Endothelial cell of umbilical vein (primary cell): ENCODE measurements around the gene THSD4. TPM values are rescaled to one million over a fixed set of nuclear protein-coding genes. Genes with fewer than 3 reads are reported as not detected.

Source experiments
- BruUV-seq: library from RNA; stranded (reverse); fragments of 400-500 nt; replicated peaks from 2 replicates; lab custom pipeline; 2021; lab: Mats Ljungman, UMichigan
- CTCF ChIA-PET: fragments of 300-600, 350-600 bp; sonication (Branson Sonifier 250); formaldehyde crosslinking; loops from one replicate; lab custom pipeline; 2021; ENCODE audit warnings: antibody characterized with exemption, inconsistent platforms; lab: Charles Lee
- POLR2A ChIA-PET: fragments of 300-600, 350-600 bp; sonication (Branson Sonifier 250); formaldehyde crosslinking; loops from one replicate; lab custom pipeline; 2021; ENCODE audit warnings: antibody characterized with exemption, inconsistent platforms; lab: Charles Lee
- DNase-seq: peaks from one replicate; pipeline ENCODE4 v3.0.0-alpha.2; 2011; ENCODE audit warnings: low read depth, low spot score
- FAIRE-seq: peaks from 2 replicates; lab custom pipeline; 2011; peaks lifted over from hg19 to GRCh38; lab: Jason Lieb, UNC
- H2AFZ ChIP-seq: 2 replicates; pipeline ENCODE4 v1.6.0; 2012; ENCODE audit warnings: low read depth, low read length, control low read depth, inconsistent platforms
- H3K27ac ChIP-seq: 2 replicates; pipeline ENCODE4 v1.5.1; 2011; ENCODE audit warnings: low read depth, mild to moderate bottlenecking, control low read depth, low read length, moderate library complexity; ENCODE audit not compliant: insufficient read depth
- H3K27me3 ChIP-seq, 2 experiments: 2 replicates each; pipeline versions ENCODE4 v1.6.0 to v1.6.1; 2011; ENCODE audit warnings: low read length in 2 of 2, mixed read lengths in 1 of 2; ENCODE audit not compliant: control insufficient read depth in 2 of 2, insufficient read depth in 2 of 2
- H3K36me3 ChIP-seq, 2 experiments: 2 replicates in 1 of 2; 3 replicates in 1 of 2; pipeline ENCODE4 v1.5.1; 2011; ENCODE audit warnings: low read length in 2 of 2, mild to moderate bottlenecking in 1 of 2, moderate library complexity in 1 of 2; ENCODE audit not compliant: control insufficient read depth in 2 of 2, insufficient read depth in 2 of 2; ENCODE audit errors: extremely low read depth in 1 of 2
- H3K4me1 ChIP-seq: 3 replicates; pipeline ENCODE4 v1.5.1; 2011; ENCODE audit warnings: mild to moderate bottlenecking, low read length; ENCODE audit not compliant: control insufficient read depth, insufficient read depth; ENCODE audit errors: extremely low read depth
- H3K4me2 ChIP-seq: 2 replicates; pipeline ENCODE4 v1.6.1; 2011; ENCODE audit warnings: low read length, control low read depth, mixed read lengths; ENCODE audit not compliant: insufficient read depth
- H3K4me3 ChIP-seq, 3 experiments: fragments of 200-600 bp in 1 of 3; sonication (generic), shearing (Covaris generic) in 1 of 3; replicated peaks in 1 of 3; 2 replicates each; pipeline ENCODE4 v1.5.1; 2011 to 2016; ENCODE audit warnings: control low read depth in 3 of 3, low read length in 3 of 3, mild to moderate bottlenecking in 2 of 3, inconsistent platforms in 1 of 3, low read depth in 1 of 3, moderate library complexity in 1 of 3; ENCODE audit not compliant: insufficient read depth in 1 of 3
- H3K79me2 ChIP-seq: 2 replicates; pipeline ENCODE4 v1.6.0; 2012; ENCODE audit warnings: low read length, inconsistent platforms; ENCODE audit not compliant: control insufficient read depth, insufficient read depth
- H3K9ac ChIP-seq: replicated peaks from 2 replicates; pipeline ENCODE3; 2011; ENCODE audit warnings: low read length, control low read depth; ENCODE audit not compliant: insufficient read depth; ENCODE audit errors: extremely low read depth
- H3K9me1 ChIP-seq: replicated peaks from 3 replicates; pipeline ENCODE4 v1.6.0; 2011; ENCODE audit warnings: mild to moderate bottlenecking, low read length; ENCODE audit not compliant: control insufficient read depth, insufficient read depth; ENCODE audit errors: extremely low read depth
- H3K9me3 ChIP-seq: replicated peaks from 2 replicates; pipeline ENCODE4 v1.5.1; 2012; ENCODE audit warnings: low read length, inconsistent platforms; ENCODE audit not compliant: control insufficient read depth, insufficient read depth
- H4K20me1 ChIP-seq: replicated peaks from 2 replicates; pipeline ENCODE3; 2011; ENCODE audit warnings: mild to moderate bottlenecking, low read length; ENCODE audit not compliant: control insufficient read depth, insufficient read depth; ENCODE audit errors: extremely low read depth
- CTCF ChIP-seq, 2 donors: IDR thresholded peaks; 1 replicate in 1 of 2; 2 replicates in 1 of 2; pipeline ENCODE4 v1.5.1; 2011; ENCODE audit warnings: low read length in 2 of 2, mild to moderate bottlenecking in 2 of 2, moderate library complexity in 2 of 2, control low read depth in 1 of 2, inconsistent platforms in 1 of 2, low read depth in 1 of 2; ENCODE audit not compliant: insufficient read depth in 1 of 2; ENCODE audit errors: extremely low read depth in 1 of 2
- EZH2 ChIP-seq: IDR thresholded peaks from 2 replicates; pipeline ENCODE4 v1.6.1; 2012; ENCODE audit warnings: borderline replicate concordance, low read depth, mild to moderate bottlenecking, moderate library complexity, low read length, inconsistent platforms; ENCODE audit not compliant: severe bottlenecking
- FOS ChIP-seq: IDR thresholded peaks from 2 replicates; pipeline ENCODE4 v1.6.1; 2011; ENCODE audit warnings: mild to moderate bottlenecking, low read length, moderate library complexity, borderline replicate concordance; ENCODE audit not compliant: insufficient read depth
- GATA2 ChIP-seq: IDR thresholded peaks from 2 replicates; pipeline ENCODE4 v1.7.0; 2011; ENCODE audit warnings: low read depth, mild to moderate bottlenecking, moderate library complexity, mixed read lengths, low read length; ENCODE audit not compliant: insufficient read length, insufficient read depth
- JUN ChIP-seq: IDR thresholded peaks from 2 replicates; pipeline ENCODE4 v1.6.1; 2011; ENCODE audit warnings: borderline replicate concordance, low read depth; ENCODE audit not compliant: insufficient read length, insufficient read depth
- MAX ChIP-seq: IDR thresholded peaks from 2 replicates; pipeline ENCODE4 v1.6.1; 2011; ENCODE audit not compliant: insufficient read depth, insufficient read length
- MYC ChIP-seq: IDR thresholded peaks from one replicate; pipeline ENCODE4 v1.6.1; 2011; ENCODE audit warnings: mild to moderate bottlenecking, low read depth, low read length
- POLR2A ChIP-seq: IDR thresholded peaks from 2 replicates; pipeline ENCODE4 v1.6.1; 2012; ENCODE audit warnings: low read depth, mild to moderate bottlenecking, control low read depth, low read length
- POLR2AphosphoS5 ChIP-seq: IDR thresholded peaks from 2 replicates; pipeline ENCODE4 v1.6.1; 2012; ENCODE audit warnings: low read depth, mild to moderate bottlenecking, control low read depth, low read length, moderate library complexity; ENCODE audit not compliant: insufficient read depth
- dilution Hi-C: fragments of 300-500 bp; cut with MboI; formaldehyde crosslinking; loops from one replicate; pipeline ENCODE4 v1.15.0; 2019; ENCODE audit warnings: low sequenced_read_pairs; ENCODE audit not compliant: extremely low pct_ligation_motif_present
- intact Hi-C: fragments of 100-400 bp; cut with micrococcal nuclease; formaldehyde crosslinking; loops from one replicate; pipeline ENCODE4 v1.10.0; 2022
- polyA plus RNA-seq, 4 experiments: library from polyadenylated mRNA; depleted of rRNA in 3 of 4; stranded (reverse) in 3 of 4; unstranded in 1 of 4; fragments of >200 nt; gene quantifications; 2 replicates each; pipeline versions ENCODE4 v1.2.1 to v1.2.3, GENCODE V29; 2011 to 2012; ENCODE audit warnings: missing spikeins in 1 of 4
- total RNA-seq: library from RNA; stranded (reverse); gene quantifications from 2 replicates; pipeline ENCODE4 v1.2.3, GENCODE V29; 2021

THSD4 gene
- total and polyA plus RNA-seq, 2 donors (not counting 3 experiments of a cell fraction or from before 2014, with no cell fraction given), result 9.9 to 25.4 TPM

GRCh38 chr15:71781965-71782265 lies 666.6 kb downstream of the THSD4 start:
- Histone ChIP-seq H3K4me2 (no peak overlapping the region), H3K27me3 (no peaks in the 10 kb centered on the region), H2AFZ (no peak overlapping the region), H3K9me1 (no peaks in the 10 kb centered on the region), H3K9ac (no peak overlapping the region), H3K27ac (no peak overlapping the region), H3K4me1 (peaks cover 19% of the 10 kb centered on the region), H3K36me3 (no peaks in the 10 kb centered on the region), H4K20me1 (no peaks in the 10 kb centered on the region), H3K9me3 (no peaks in the 10 kb centered on the region), H3K79me2 (no peaks in the 10 kb centered on the region), H3K4me3 (no peak overlapping the region)
- BruUV-seq, result no TSS peak
- dilution Hi-C loops, result no loop called here
- POLR2A ChIA-PET, result no interaction called here
- CTCF ChIA-PET, result interaction anchor here (0.8 to 5.1 kb wide), 5 partner anchors 9 to 374 kb away, joined by 3 to 81 read pairs (median 14); no protein-coding TSS in a partner anchor
- intact Hi-C loops, result loop anchor here (2.0 kb wide), 1 partner anchor 21 kb away; no protein-coding TSS in a partner anchor
- DNase-seq (no peak), FAIRE-seq (no peak)
- TF ChIP-seq POLR2AphosphoS5 (no peak), FOS (no peak), EZH2 (no peak), GATA2 (no peak), POLR2A (no peak), CTCF (IDR thresholded peaks at IDR 0.05; ENCODE audit: extremely low read depth in 1 of 2, insufficient read depth in 1 of 2, low read depth in 1 of 2, low read length in 2 of 2) (no peak), JUN (no peak), MAX (no peak), MYC (no peak)
